ENCODE results near the gene CLASP1. TPM values are rescaled to one million over a fixed set of nuclear protein-coding genes. Genes with fewer than 3 reads are reported as not detected.

CLASP1 gene
- total RNA-seq, 1 donor from 2014 or later = 163 TPM

- TF ChIP-seq CTCF (IDR thresholded peaks at IDR 0.05; ENCODE audit: partially characterized antibody, unreplicated experiment) = no peak
- Mint-ChIP-seq H3K4me3 (ENCODE audit: unreplicated experiment) (peak overlapping the region; percentile 12), H3K27ac (ENCODE audit: unreplicated experiment) (peak overlapping the region; percentile 69), H3K4me1 (ENCODE audit: low read depth, unreplicated experiment) (peaks cover 42% of the 10 kb centered on the region), H3K27me3 (ENCODE audit: unreplicated experiment) (peaks cover 4% of the 10 kb centered on the region), H3K9me3 (ENCODE audit: unreplicated experiment) (no peaks in the 10 kb centered on the region), H3K36me3 (ENCODE audit: unreplicated experiment) (no peaks in the 10 kb centered on the region)
- no peak for DNase-seq
Observed at GRCh38 chr2:121471532-121472469, 177.5 kb downstream of the CLASP1 start.

GRCh38 chr2:121470917-121471316 is 178.3 kb downstream of the CLASP1 start:
- Mint-ChIP-seq H3K4me1 (ENCODE audit: low read depth, unreplicated experiment) (peaks cover 36% of the 10 kb centered on the region), H3K9me3 (ENCODE audit: unreplicated experiment) (no peaks in the 10 kb centered on the region), H3K27ac (ENCODE audit: unreplicated experiment) (no peak overlapping the region)

GRCh38 chr2:121469356-121469755 is 179.9 kb downstream of the CLASP1 start:
- Mint-ChIP-seq H3K4me1 (ENCODE audit: low read depth, unreplicated experiment) (peaks cover 35% of the 10 kb centered on the region), H3K27ac (ENCODE audit: unreplicated experiment) (no peak overlapping the region), H3K4me3 (ENCODE audit: unreplicated experiment) (no peak overlapping the region), H3K36me3 (ENCODE audit: unreplicated experiment) (no peaks in the 10 kb centered on the region), H3K9me3 (ENCODE audit: unreplicated experiment) (no peaks in the 10 kb centered on the region), H3K27me3 (ENCODE audit: unreplicated experiment) (peaks cover 3% of the 10 kb centered on the region)
- TF ChIP-seq CTCF (IDR thresholded peaks at IDR 0.05; ENCODE audit: partially characterized antibody, unreplicated experiment) = no peak
- no peak for DNase-seq

More at GRCh38 chr2:121470917-121471316, 178.3 kb downstream of the CLASP1 start:
- DNase-seq = no peak
- Mint-ChIP-seq H3K4me3 (ENCODE audit: unreplicated experiment) (no peak overlapping the region), H3K27me3 (ENCODE audit: unreplicated experiment) (peaks cover 3% of the 10 kb centered on the region), H3K36me3 (ENCODE audit: unreplicated experiment) (no peaks in the 10 kb centered on the region)
- TF ChIP-seq CTCF (IDR thresholded peaks at IDR 0.05; ENCODE audit: partially characterized antibody, unreplicated experiment) = no peak

- Mint-ChIP-seq H3K27ac (ENCODE audit: unreplicated experiment) (no peak overlapping the region), H3K4me1 (ENCODE audit: low read depth, unreplicated experiment) (peaks cover 35% of the 10 kb centered on the region), H3K27me3 (ENCODE audit: unreplicated experiment) (peaks cover 2% of the 10 kb centered on the region), H3K36me3 (ENCODE audit: unreplicated experiment) (no peaks in the 10 kb centered on the region), H3K4me3 (ENCODE audit: unreplicated experiment) (no peak overlapping the region), H3K9me3 (ENCODE audit: unreplicated experiment) (no peaks in the 10 kb centered on the region)
- TF ChIP-seq CTCF (IDR thresholded peaks at IDR 0.05; ENCODE audit: partially characterized antibody, unreplicated experiment) = no peak
- DNase-seq = no peak
Observed at GRCh38 chr2:121468936-121469335, 180.3 kb downstream of the CLASP1 start.

- Mint-ChIP-seq H3K9me3 (ENCODE audit: unreplicated experiment) (peaks cover 4% of the 10 kb centered on the region), H3K4me1 (ENCODE audit: low read depth, unreplicated experiment) (no peaks in the 10 kb centered on the region), H3K27ac (ENCODE audit: unreplicated experiment) (no peak overlapping the region), H3K27me3 (ENCODE audit: unreplicated experiment) (peaks cover 2% of the 10 kb centered on the region), H3K4me3 (ENCODE audit: unreplicated experiment) (no peak overlapping the region), H3K36me3 (ENCODE audit: unreplicated experiment) (no peaks in the 10 kb centered on the region)
- no peak for TF ChIP-seq CTCF (IDR thresholded peaks at IDR 0.05; ENCODE audit: partially characterized antibody, unreplicated experiment)
- DNase-seq = no peak
Observed at GRCh38 chr2:121459291-121459690, 190.0 kb downstream of the CLASP1 start.

All from glutamatergic neuron (in vitro differentiated cells).